ENCODE data around the gene CCDC9.

CCDC9 gene

GRCh38 chr19:47255879-47256692 is at the start of gene CCDC9:
Gene CCDC9 (plus strand): TSS chr19:47256525. CDS start chr19:47258401, 1,876 bp downstream.
- no peak for DNase-seq

- no peak for DNase-seq
These were observed 46.8 kb upstream of the CCDC9 start for GRCh38 chr19:47209319-47210179.

- no peak for DNase-seq
These were observed 46.2 kb upstream of the CCDC9 start for GRCh38 chr19:47210180-47210490.

- peak; percentile 74 for DNase-seq
These were observed 45.5 kb upstream of the CCDC9 start for GRCh38 chr19:47210689-47211316.

- no peak for DNase-seq
These were observed 40.7 kb upstream of the CCDC9 start for GRCh38 chr19:47215581-47215980.

DNA sequence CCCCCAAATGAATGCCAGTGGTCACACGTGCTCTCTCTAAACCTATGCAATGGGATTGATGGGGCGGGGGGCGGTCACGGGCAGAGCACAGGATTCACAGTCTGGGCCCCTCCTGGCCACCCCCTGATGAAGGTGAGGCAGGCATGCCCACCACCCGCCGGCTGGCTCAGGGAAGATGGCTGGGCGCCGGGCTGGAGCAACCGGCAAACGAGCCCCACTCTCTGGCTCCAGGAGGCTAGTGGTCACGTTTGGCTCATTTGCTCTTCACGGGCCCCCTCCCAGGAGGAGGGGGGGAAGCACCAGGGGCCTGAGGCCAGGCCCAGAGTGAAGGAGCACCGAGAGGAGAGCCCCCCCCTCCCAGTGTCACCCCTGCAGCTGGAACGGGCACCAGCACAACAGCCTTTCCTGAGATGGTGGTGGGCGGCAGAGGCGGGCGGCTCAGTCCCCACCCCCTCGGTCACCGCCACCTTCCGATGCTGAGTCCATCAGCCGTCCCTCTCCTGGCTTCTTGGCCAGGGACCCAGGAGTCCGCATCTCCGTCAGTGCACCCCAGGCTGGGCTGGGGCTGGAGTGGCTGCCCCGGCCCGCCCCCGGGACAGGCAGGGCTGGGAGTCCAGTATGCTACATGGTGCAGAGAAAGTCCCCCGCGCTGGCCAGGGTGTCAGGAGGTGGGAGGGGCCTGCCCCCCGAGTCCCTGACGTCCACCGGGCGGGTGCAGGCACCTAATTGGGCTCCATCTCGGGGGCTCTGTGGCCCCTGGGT is 35.1 kb upstream of the CCDC9 start:
- DNase-seq: no peak

GRCh38 chr19:47221890-47222289 is 34.4 kb upstream of the CCDC9 start:
- DNase-seq: no peak

GRCh38 chr19:47225746-47226425 is 30.4 kb upstream of the CCDC9 start:
- DNase-seq: peak; percentile 93

DNA sequence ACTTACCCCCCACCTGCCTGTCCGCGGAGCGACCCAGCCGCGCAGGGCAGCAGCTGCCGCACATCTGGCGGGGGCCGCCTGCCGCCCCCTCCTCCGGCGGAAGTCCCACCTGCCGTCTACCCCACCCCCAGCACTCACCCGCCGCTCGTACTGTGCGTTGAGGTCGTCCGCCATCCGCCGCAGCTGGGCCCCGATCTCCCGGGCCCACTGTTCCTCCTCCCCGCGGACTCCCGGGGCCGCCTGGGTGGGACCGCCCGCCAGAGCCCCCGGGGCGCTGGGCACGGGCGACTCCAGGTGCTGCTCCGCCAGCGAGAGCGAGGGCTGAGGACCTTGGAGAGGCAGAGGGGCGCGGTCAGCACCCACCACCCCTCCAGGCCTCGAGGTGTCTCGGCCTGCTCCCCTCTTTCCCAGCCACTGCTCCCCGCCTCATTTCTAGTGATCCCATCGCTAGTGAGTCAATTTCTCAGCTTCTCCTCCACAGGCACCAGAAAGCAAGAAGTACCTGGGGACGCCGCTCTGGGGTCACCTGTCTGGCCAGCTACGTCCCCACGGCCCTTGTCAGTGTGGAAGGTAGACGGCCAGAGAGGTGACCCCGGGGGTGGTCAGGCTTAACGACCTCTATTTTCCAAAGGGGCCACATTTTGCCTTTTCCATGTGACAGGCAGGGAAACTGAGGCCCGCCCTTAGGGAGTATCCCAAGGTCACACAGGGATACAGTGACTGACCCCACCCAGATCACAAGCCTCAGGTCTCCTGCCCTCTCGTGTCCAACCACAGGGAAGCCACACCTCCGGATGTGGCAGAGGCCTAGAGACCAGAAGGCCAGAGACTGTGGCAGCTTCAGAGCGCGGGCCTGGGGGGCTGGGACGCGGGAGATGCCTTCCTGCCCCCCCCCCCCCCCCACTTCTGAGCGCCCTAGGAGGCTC is 29.6 kb upstream of the CCDC9 start:
- peak; percentile 42 for DNase-seq

- peak; percentile 51 for DNase-seq
These were observed 28.8 kb upstream of the CCDC9 start for GRCh38 chr19:47227352-47228167.

GRCh38 chr19:47228168-47228936 is 28.0 kb upstream of the CCDC9 start:
- peak; percentile 63 for DNase-seq

- peak; percentile 47 for DNase-seq
These were observed 27.2 kb upstream of the CCDC9 start for GRCh38 chr19:47228937-47229675.

GRCh38 chr19:47229676-47230053 is 26.7 kb upstream of the CCDC9 start:
- peak; percentile 44 for DNase-seq

DNA sequence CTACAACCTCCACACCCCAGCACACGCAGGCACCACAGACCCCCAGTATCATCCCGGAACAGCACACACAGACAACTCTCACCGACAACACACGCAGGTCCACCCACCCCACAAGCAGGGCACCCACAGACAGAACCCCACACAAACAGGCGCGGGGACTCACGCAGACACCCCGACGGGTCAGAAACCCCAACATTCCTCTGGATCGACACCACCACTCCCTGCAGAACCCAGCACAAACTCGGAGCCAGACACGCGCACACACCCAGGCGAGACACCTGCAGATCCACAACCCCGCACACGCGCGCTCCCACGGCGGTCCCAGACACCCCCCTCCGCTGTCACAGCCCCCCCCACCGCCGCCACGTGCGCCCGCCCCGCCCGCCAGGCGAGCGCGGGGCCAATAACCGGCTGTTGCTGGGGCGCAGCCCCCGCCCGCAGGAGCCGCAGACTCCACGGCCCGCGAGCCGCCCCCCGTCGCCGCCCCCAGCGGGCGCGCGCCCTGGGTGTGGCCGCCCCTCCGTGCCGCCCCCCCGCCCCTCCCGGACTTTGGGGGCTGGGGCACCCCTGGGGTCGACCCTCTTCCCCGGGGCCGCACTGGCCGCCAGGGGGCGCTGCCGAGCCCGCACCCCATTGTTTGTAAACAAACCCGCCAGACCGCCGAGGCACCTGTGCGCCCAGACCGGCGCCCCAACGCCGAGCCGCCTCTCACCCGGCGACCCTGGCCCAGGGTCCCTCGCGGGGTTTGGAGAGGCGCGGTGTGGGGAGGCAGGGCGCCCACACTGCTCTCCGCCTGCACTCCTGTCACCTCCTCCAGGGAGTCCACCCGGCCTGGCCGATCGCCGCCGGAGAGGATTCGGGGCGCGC is 26.0 kb upstream of the CCDC9 start:
- DNase-seq: peak; percentile 90

- DNase-seq: no peak
These were observed 25.5 kb upstream of the CCDC9 start, which contains the start of gene BBC3 for GRCh38 chr19:47230921-47231214. Gene BBC3 (minus strand): TSS chr19:47231199. CDS start chr19:47228431, 2,768 bp downstream.

GRCh38 chr19:47231215-47232054 is 24.9 kb upstream of the CCDC9 start:
- DNase-seq: peak; percentile 93

Measured in activated T-cell treated with anti-CD3 and anti-CD28 coated beads, Interleukin-2, amount 50 U/mL, for 1 hour (primary cell).